ENCODE data around the gene TIA1.
"Not testable (repeated sequence)": the region's sequence is repeated elsewhere in the genome, so short reads cannot be mapped to it uniquely, and the experiment has no call there.

Gene TIA1

DNA sequence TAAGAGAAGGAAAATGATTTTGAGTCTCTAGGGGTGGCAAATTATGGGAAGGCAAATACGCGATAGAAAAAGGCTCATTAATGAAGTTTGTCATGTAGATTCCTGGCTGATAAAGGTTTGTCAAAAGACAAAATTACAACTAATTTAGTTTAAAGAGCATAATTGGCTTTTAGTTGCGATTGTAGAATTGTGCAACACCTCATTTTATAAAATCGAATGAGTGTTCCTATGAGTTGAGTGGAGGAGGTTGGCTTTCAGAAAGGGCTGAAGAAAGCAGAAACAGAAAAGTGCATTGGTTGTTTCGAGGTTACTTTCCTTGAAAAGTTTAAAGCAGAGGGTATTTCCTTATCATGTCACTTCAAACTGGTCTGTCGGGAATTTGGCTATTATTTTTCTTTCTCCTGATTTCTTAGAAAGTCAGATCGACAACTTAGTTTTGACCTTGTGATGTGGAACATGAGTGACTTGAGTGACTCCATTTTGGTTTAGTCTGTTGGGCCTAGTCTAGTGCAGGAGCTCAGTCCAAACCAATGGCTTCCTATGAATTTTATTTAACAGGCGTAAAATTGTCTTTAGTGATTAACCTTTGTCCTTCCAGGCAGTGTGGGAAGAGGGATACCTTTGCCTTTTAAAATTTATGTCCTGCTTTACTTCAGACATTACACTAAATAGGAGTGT lies 7.3 kb upstream of the TIA1 start:
- Histone ChIP-seq H3K4me1 (ENCODE audit: control insufficient read depth, insufficient read depth, low read length) (peaks cover 22% of the 10 kb centered on the region), H3K27ac (ENCODE audit: low read length) (no peak overlapping the region), H3K36me3 (ENCODE audit: control insufficient read depth in 2 of 2, insufficient read depth in 2 of 2, low read length in 2 of 2) (no peaks in the 10 kb centered on the region), H3K27me3 (ENCODE audit: control insufficient read depth in 1 of 2, insufficient read depth in 2 of 2, low read length in 2 of 2) (no peaks in the 10 kb centered on the region), H3K9ac (ENCODE audit: low read length in 2 of 2) (no peak overlapping the region), H3K9me3 (ENCODE audit: control insufficient read depth in 2 of 2, low read length in 2 of 2) (peaks cover 0 to 3% of the 10 kb centered on the region in 2 donors), H3K4me3 (ENCODE audit: low read length in 2 of 2) (no peak overlapping the region)

DNA sequence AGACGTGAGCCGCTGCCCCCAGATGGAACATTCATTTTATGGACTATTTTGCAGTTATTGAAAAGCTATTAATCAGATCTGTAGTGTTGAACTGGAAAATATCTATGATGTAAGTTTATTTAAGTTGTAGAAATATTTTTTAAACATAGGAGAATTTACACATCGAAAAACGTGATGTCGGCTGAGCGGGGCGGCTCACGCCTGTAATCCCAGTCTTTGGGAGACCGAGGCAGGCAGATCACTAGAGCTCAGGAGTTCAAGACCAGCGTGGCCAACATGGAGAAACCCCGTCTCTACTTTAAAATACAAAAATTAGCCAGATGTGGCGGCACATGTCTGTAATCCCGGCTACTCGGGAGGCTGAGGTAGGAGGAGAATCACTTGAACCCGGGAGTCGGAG lies 2.0 kb upstream of the TIA1 start:
- no peaks in the 10 kb centered on the region for H3K9me3 ChIP-seq (ENCODE audit: control insufficient read depth in 2 of 2, low read length in 2 of 2)
- H3K9ac ChIP-seq (ENCODE audit: low read length in 2 of 2), result no peak overlapping the region
- H3K4me3 ChIP-seq (ENCODE audit: low read length in 2 of 2), result no peak overlapping the region
- H3K27ac ChIP-seq (ENCODE audit: low read length), result no peak overlapping the region
- no peaks in the 10 kb centered on the region for H3K27me3 ChIP-seq (ENCODE audit: control insufficient read depth in 1 of 2, insufficient read depth in 2 of 2, low read length in 2 of 2)
- H3K4me1 ChIP-seq (ENCODE audit: control insufficient read depth, insufficient read depth, low read length), result no peaks in the 10 kb centered on the region
- no peaks in the 10 kb centered on the region for H3K36me3 ChIP-seq (ENCODE audit: control insufficient read depth in 2 of 2, insufficient read depth in 2 of 2, low read length in 2 of 2)

DNA sequence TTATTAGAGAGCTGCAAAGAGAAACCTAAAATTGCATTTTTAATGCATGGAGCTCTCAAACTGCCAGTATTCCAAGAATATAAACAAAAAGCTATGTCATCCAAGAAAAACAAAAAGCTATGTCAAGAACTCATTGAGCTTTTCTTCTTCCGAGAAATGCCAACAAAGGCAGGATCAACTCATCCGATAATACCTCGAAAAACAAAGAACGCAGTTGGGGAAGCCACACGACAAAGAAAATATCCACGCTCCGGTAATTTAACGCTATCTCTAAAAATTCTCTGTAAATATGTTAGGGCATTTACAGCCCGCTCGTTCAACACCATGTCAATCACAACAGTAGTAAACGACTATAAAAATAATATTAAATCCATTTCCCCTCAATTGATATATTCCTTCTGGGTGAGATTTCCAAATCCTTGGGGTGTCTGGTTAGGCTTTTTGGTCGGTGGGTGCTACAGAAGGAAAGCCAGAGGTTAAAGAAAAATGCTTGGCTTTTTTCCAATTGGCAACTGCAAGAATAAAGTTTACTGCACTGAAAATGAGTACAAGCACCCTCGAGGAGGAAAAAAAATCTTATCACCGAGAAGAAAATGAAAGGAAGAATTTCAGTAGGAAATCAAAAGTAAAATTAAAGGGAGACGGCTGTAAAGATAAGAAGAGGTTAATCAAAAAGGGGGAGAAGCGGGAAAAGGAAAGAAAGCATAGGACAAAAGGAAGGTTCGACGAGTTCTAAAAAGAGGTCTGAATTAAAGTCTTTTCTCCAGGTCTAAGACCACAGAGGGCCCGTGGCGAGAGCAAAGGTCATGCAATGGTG lies 856 bp downstream of the TIA1 start:
- Histone ChIP-seq H3K9me3 (ENCODE audit: control insufficient read depth in 2 of 2, low read length in 2 of 2) (no peaks in the 10 kb centered on the region), H3K27ac (ENCODE audit: low read length) (peak overlapping the region; percentile 92), H3K36me3 (ENCODE audit: control insufficient read depth in 2 of 2, insufficient read depth in 2 of 2, low read length in 2 of 2) (no peaks in the 10 kb centered on the region), H3K9ac (ENCODE audit: low read length in 2 of 2) (peak overlapping the region; percentile 89 to 99), H3K4me3 (ENCODE audit: low read length in 2 of 2) (peak overlapping the region; percentile 95 to 100), H3K4me1 (ENCODE audit: control insufficient read depth, insufficient read depth, low read length) (no peaks in the 10 kb centered on the region), H3K27me3 (ENCODE audit: control insufficient read depth in 1 of 2, insufficient read depth in 2 of 2, low read length in 2 of 2) (no peaks in the 10 kb centered on the region)

DNA sequence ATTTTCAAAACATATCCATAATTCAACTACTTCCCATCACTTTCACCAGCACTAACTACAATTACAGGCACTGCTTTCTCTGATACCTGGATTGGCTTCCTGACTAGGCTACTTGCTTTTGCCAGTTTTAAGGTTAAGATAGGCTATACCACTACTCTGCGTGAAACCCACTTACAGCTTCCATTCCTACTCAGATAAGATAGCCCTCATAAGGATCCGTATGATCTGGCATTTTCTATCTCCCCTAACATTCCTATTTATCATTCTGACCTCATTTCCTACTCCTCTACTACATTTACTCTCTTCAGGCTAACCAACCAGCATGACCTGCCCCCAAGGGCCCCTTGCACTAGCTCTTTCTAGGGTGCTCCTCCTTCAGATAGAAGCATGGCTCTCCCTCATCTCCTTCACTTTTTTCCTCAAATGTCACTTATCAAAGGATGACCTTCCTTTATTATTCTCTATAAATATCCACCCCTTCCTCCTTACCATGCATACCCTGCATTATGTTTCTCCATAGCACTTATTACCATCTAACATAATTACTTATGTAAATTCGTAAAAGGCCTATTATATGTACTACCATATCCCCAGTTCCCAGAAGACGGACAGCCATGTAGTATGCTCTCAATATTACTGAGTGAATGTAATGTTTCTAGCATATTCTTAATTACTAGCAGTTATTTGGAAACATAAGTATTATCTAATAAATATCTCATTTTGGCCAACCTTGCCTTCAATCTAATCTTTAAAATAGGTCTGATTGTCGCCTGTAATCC lies 4.4 kb downstream of the TIA1 start:
- H3K27ac ChIP-seq (ENCODE audit: low read length), result no peak overlapping the region
- H3K36me3 ChIP-seq (ENCODE audit: control insufficient read depth in 2 of 2, insufficient read depth in 2 of 2, low read length in 2 of 2), result peaks cover 0 to 2% of the 10 kb centered on the region in 2 donors
- H3K4me1 ChIP-seq (ENCODE audit: control insufficient read depth, insufficient read depth, low read length), result peaks cover 3% of the 10 kb centered on the region
- H3K9ac ChIP-seq (ENCODE audit: low read length in 2 of 2), result no peak overlapping the region
- H3K9me3 ChIP-seq (ENCODE audit: control insufficient read depth in 2 of 2, low read length in 2 of 2), result no peaks in the 10 kb centered on the region
- no peak overlapping the region for H3K4me3 ChIP-seq (ENCODE audit: low read length in 2 of 2)
- no peaks in the 10 kb centered on the region for H3K27me3 ChIP-seq (ENCODE audit: control insufficient read depth in 1 of 2, insufficient read depth in 2 of 2, low read length in 2 of 2)

DNA sequence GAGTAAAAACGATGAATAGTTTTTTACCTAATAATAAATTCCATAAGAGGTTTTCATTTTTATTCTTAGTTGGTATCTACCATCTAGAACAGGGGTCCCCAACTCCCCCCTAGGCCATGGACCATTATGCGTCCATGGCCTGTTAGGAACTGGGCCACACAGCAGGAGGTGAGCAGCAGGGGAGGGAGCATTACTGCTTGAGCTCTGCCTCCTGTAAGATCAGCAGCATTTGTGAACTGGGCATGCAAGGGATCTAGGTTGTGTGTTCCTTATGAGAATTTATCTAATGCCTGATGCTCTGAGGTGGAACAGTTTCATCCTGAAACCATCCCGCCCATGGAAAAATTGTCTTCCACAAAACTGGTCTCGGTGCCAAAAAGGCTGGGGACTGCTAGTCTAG lies 5.9 kb downstream of the TIA1 start:
- Histone ChIP-seq H3K36me3 (ENCODE audit: control insufficient read depth in 2 of 2, insufficient read depth in 2 of 2, low read length in 2 of 2) (peaks cover 0 to 2% of the 10 kb centered on the region in 2 donors), H3K9me3 (ENCODE audit: control insufficient read depth in 2 of 2, low read length in 2 of 2) (no peaks in the 10 kb centered on the region), H3K9ac (ENCODE audit: low read length in 2 of 2) (no peak overlapping the region), H3K27ac (ENCODE audit: low read length) (no peak overlapping the region), H3K4me3 (ENCODE audit: low read length in 2 of 2) (no peak overlapping the region), H3K27me3 (ENCODE audit: control insufficient read depth in 1 of 2, insufficient read depth in 2 of 2, low read length in 2 of 2) (no peaks in the 10 kb centered on the region), H3K4me1 (ENCODE audit: control insufficient read depth, insufficient read depth, low read length) (peaks cover 3% of the 10 kb centered on the region)

GRCh38 chr2:70241340-70241739 lies 7.1 kb downstream of the TIA1 start:
- H3K27me3 ChIP-seq (ENCODE audit: control insufficient read depth in 1 of 2, insufficient read depth in 2 of 2, low read length in 2 of 2), result no peaks in the 10 kb centered on the region
- H3K27ac ChIP-seq (ENCODE audit: low read length), result no peak overlapping the region
- H3K36me3 ChIP-seq (ENCODE audit: control insufficient read depth in 2 of 2, insufficient read depth in 2 of 2, low read length in 2 of 2), result peaks cover 0 to 2% of the 10 kb centered on the region in 2 donors
- no peak overlapping the region for H3K9ac ChIP-seq (ENCODE audit: low read length in 2 of 2)
- no peak overlapping the region for H3K4me3 ChIP-seq (ENCODE audit: low read length in 2 of 2)
- no peaks in the 10 kb centered on the region for H3K9me3 ChIP-seq (ENCODE audit: control insufficient read depth in 2 of 2, low read length in 2 of 2)
- H3K4me1 ChIP-seq (ENCODE audit: control insufficient read depth, insufficient read depth, low read length), result peaks cover 3% of the 10 kb centered on the region

DNA sequence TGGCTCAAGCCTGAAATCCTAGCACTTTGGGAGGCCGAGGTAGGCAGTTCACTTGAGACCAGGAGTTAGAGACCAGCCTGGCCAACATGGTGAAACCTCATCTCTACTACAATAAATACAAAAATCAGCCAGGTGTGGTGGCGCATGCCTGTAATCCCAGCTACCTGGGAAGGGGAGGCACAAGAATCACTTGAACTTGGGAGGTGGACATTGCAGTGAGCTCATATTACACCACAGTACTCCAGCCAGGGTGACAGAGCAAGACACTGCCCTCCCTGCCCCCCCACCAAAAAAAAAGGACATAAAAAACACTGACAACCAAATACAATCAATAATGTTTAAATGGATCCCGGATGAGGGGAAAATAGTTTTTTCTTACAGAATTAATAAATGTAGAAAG lies 7.8 kb downstream of the TIA1 start:
- Histone ChIP-seq H3K9ac (ENCODE audit: low read length in 2 of 2) (no peak overlapping the region), H3K4me1 (ENCODE audit: control insufficient read depth, insufficient read depth, low read length) (peaks cover 3% of the 10 kb centered on the region), H3K4me3 (ENCODE audit: low read length in 2 of 2) (no peak overlapping the region), H3K27me3 (ENCODE audit: control insufficient read depth in 1 of 2, insufficient read depth in 2 of 2, low read length in 2 of 2) (no peaks in the 10 kb centered on the region), H3K27ac (ENCODE audit: low read length) (no peak overlapping the region), H3K36me3 (ENCODE audit: control insufficient read depth in 2 of 2, insufficient read depth in 2 of 2, low read length in 2 of 2) (peaks cover 0 to 2% of the 10 kb centered on the region in 2 donors), H3K9me3 (ENCODE audit: control insufficient read depth in 2 of 2, low read length in 2 of 2) (no peaks in the 10 kb centered on the region)

DNA sequence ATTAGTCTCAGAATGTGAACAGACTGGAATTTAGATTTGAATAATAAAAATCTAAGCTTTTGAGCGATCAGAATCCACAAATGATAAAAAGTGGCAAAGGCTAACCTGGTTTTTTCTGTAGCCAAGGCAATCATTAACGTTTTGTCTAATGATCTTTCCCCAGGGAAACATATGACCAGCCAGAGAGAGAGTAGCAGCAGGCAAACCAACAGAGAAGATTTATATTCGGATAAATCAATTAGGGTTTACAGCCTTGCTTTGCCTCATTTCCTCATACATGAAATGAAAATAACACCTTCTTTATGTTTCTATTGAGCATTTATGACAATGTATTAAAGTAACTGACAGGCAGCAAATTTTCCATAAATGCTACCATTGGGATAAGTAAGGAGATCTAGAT lies 14.5 kb downstream of the TIA1 start:
- H3K27ac ChIP-seq (ENCODE audit: low read length), result no peak overlapping the region
- H3K4me1 ChIP-seq (ENCODE audit: control insufficient read depth, insufficient read depth, low read length), result no peaks in the 10 kb centered on the region
- no peak overlapping the region for H3K9ac ChIP-seq (ENCODE audit: low read length in 2 of 2)
- H3K9me3 ChIP-seq (ENCODE audit: control insufficient read depth in 2 of 2, low read length in 2 of 2), result no peaks in the 10 kb centered on the region
- H3K4me3 ChIP-seq (ENCODE audit: low read length in 2 of 2), result no peak overlapping the region
- H3K36me3 ChIP-seq (ENCODE audit: control insufficient read depth in 2 of 2, insufficient read depth in 2 of 2, low read length in 2 of 2), result peaks cover 15 to 17% of the 10 kb centered on the region in 2 donors
- no peaks in the 10 kb centered on the region for H3K27me3 ChIP-seq (ENCODE audit: control insufficient read depth in 1 of 2, insufficient read depth in 2 of 2, low read length in 2 of 2)

DNA sequence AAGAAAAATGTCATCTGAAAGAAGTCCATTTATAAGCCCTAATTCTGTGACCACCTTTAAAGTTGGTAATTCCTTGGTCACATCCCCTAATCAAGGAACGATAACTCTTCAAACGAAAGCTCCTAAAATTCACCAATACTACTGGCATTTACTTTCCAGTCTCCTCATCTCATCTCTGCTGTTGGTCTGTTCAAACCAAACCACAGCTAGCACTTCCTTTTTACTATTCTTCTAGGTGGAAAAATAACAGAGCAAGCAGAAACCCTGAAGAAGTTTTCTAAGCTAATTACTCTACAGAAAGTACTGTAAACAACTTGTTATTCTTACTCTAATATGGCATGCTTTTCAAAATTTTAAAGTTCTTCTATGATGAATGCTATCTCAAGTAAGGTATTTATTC lies 21.6 kb downstream of the TIA1 start:
- no peaks in the 10 kb centered on the region for H3K9me3 ChIP-seq (ENCODE audit: control insufficient read depth in 2 of 2, low read length in 2 of 2)
- H3K4me3 ChIP-seq (ENCODE audit: low read length in 2 of 2), result no peak overlapping the region
- H3K4me1 ChIP-seq (ENCODE audit: control insufficient read depth, insufficient read depth, low read length), result no peaks in the 10 kb centered on the region
- no peak overlapping the region for H3K9ac ChIP-seq (ENCODE audit: low read length in 2 of 2)
- peaks cover 30 to 51% of the 10 kb centered on the region in 2 donors for H3K36me3 ChIP-seq (ENCODE audit: control insufficient read depth in 2 of 2, insufficient read depth in 2 of 2, low read length in 2 of 2)
- H3K27ac ChIP-seq (ENCODE audit: low read length), result no peak overlapping the region
- no peaks in the 10 kb centered on the region for H3K27me3 ChIP-seq (ENCODE audit: control insufficient read depth in 1 of 2, insufficient read depth in 2 of 2, low read length in 2 of 2)

DNA sequence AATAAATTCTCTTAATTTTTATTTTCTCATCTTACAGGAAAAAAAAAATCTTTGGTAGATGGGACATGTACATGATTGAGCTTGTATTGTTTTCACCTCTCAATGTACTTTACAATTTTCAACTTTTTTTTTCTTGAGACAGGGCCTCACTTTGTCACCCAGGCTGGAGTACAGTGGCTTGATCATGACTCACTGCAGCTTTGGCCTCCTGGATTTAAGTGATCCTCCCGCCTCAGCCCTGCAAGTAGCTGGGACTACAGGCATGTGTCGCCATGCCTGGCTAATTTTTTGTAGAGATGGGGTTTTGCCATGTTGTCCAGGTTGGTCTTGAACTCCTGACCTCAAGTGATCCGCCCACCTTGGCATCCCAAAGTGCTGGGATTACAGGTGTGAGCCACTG lies 25.1 kb downstream of the TIA1 start:
- H3K36me3 ChIP-seq (ENCODE audit: control insufficient read depth in 2 of 2, insufficient read depth in 2 of 2, low read length in 2 of 2), result peaks cover 31 to 50% of the 10 kb centered on the region in 2 donors
- H3K4me3 ChIP-seq (ENCODE audit: low read length in 2 of 2); H3K27ac ChIP-seq (ENCODE audit: low read length); H3K9me3 ChIP-seq (ENCODE audit: control insufficient read depth in 2 of 2, low read length in 2 of 2); H3K9ac ChIP-seq (ENCODE audit: low read length in 2 of 2); H3K4me1 ChIP-seq (ENCODE audit: control insufficient read depth, insufficient read depth, low read length); H3K27me3 ChIP-seq (ENCODE audit: control insufficient read depth in 1 of 2, insufficient read depth in 2 of 2, low read length in 2 of 2): not testable (repeated sequence)
